ENCODE results near the gene B3GNT7.

DNA sequence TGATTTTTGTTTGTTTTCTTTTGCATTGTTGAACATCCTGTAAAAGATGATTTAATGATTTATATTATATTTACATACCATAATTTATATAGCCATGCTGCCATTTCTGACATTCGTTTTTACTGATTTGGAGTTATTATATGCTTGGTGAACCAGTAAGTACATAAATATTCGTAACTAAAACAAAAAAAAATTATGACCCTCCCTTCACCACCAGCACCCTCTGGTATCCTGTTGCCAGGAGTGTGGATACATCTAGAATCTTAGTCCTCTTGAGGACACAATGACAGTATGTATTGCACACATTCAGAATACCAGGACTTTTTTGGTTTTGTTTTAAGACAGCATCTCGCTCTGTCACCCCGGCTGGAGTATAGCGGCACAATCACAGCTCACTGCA, 43.9 kb upstream of the B3GNT7 start:
- TF ChIP-seq YY1 (IDR thresholded peaks at IDR 0.05; ENCODE audit: insufficient read depth, insufficient read length): no peak
- no peak for TF ChIP-seq ZNF274 (IDR thresholded peaks at IDR 0.05; ENCODE audit: low read depth, low read length)

All from NT2/D1 (cell line).